HG02885 (cell line): ENCODE data around the gene DTX3.
"Not testable (repeated sequence)": the region's sequence is repeated elsewhere in the genome, so short reads cannot be mapped to it uniquely, and the experiment has no call there.

Experiments used
- ATAC-seq: cut with Tn5 transposase; IDR thresholded peaks from one replicate; pipeline ENCODE4 v1.9.1; 2021; ENCODE audit warnings: mild to moderate bottlenecking; ENCODE audit not compliant: unreplicated experiment, poor library complexity

The DTX3 gene, protein sequence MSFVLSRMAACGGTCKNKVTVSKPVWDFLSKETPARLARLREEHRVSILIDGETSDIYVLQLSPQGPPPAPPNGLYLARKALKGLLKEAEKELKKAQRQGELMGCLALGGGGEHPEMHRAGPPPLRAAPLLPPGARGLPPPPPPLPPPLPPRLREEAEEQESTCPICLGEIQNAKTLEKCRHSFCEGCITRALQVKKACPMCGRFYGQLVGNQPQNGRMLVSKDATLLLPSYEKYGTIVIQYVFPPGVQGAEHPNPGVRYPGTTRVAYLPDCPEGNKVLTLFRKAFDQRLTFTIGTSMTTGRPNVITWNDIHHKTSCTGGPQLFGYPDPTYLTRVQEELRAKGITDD

DNA sequence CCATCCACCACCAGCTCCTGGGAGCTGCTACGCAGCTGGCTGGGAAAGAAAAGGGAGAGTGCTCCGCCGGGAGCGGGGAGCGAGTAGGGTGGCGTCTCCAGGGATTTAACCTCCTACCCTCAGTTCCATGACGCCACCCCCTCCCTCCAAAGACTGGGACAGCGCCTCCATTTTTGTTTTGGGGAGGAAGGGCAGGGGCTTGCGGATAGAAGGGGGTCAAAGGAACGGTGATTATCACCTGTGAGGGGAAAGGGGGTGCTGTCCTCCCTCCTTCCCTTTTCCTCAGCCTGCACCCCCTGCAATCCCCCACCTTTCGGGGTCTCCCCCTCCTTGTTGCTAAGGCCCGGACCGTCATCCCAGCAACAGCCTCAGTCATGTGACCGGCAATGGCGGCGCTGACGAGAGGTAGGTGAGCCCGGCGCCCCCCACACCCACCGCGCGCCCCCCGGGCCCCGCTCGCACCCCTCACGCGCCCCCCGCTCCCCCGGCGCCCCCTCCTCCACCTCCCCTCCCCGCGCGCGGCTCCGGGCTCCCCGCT, at the start of gene DTX3:
Gene DTX3, plus strand, starts transcription at position 371 of the 538 bp plus-strand sequence. CDS start 1,694 bp downstream, outside the sequence.
- peak; percentile 69 for ATAC-seq

DNA sequence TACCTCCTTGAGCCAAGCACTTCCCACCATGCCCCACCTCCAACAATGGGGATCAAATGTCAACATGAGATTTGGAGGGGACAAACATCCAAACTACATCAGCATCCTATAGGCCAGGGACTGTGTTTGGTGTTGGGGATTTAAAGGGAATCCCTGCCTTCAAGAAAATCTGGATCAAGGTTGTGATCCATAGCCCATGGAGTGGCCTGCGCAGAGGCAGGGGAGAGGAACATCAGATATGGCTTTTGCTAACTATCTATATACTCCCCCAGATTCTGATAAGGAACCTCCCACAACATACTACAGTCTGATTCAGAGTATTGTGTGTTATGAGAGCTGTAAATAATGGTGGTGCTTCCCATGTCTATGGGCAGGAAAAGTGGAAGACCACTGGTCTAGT, 49.7 kb upstream of the DTX3 start:
- ATAC-seq = no peak

GRCh38 chr12:57558864-57559263, 45.8 kb upstream of the DTX3 start:
- ATAC-seq = no peak

DNA sequence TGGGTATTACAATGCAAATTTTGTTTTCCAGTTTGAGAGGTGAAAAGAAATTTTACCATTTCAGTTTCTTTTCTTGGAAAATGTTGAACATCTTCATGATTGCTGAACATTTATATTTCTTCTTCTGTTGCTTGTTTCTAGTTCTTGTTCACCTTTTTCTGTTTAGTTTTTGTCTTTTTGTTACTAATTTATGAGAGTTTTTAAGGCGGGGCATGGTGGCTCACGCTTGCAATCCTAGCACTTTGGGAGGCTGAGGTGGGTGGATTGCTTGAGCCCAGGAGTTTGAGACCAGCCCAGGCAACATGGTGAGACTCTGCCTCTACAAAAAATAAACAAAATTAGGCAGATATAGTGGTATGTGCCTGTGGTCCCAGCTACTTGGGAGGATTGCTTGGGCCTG, 44.1 kb upstream of the DTX3 start:
- ATAC-seq = no peak

DNA sequence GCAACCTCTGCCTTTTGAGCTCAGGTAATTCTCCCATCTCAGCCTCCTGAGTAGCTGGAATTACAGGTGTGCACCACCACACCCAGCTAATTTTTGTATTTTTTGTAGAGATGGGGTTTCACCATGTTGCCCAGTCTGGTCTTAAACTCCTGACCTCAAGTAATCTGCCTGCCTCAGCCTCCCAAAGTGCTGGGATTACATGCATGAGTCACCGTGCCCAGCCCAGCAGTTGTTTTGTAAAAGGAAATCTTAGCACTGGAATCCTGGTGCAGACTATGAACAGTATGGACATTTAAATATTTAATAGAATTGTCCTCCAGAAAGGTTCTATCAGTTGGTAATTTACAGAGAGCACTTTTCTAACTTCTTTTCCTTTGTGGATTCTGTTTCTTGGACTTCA, 43.5 kb upstream of the DTX3 start:
- not testable (repeated sequence) for ATAC-seq

DNA sequence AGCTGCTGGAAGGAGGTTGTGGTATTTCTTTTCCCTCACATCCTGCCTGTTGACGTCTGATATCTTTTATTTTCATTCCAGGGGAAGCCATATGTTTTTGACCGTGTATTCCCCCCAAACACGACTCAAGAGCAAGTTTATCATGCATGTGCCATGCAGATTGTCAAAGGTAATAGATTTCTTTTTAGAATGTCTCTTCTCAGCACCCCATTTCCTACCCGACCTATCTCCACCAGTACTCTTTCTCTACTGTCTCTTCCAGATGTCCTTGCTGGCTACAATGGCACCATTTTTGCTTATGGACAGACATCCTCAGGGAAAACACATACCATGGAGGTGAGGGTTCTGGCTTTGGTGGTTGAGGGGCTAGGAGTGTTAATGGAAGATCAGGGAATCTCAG, 41.3 kb upstream of the DTX3 start:
- no peak for ATAC-seq

DNA sequence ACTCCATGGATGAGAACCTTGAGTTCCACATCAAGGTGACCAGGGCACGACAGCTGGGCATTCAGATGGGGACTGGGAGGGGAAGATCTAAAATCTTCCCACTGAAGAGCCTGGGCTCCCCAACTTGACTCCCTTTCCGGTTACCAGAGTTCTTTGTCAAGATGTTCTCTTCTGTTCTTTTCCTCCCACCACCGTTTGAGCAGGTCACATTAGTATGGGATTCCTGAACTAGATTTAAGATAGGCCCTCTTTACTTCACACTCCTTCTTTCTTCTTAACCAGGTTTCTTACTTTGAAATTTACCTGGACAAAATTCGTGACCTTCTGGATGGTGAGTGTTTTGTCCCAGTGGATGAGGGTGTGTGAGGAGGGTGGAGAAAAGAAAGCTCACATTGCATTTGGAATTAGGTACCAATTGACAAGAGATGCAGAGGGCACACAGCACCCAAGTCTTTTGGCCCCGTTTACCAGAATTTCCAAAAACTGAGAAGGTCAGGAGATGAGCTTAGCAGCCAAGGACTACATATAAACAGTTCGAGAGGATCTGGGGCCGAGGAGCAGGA, 40.4 kb upstream of the DTX3 start:
- no peak for ATAC-seq

DNA sequence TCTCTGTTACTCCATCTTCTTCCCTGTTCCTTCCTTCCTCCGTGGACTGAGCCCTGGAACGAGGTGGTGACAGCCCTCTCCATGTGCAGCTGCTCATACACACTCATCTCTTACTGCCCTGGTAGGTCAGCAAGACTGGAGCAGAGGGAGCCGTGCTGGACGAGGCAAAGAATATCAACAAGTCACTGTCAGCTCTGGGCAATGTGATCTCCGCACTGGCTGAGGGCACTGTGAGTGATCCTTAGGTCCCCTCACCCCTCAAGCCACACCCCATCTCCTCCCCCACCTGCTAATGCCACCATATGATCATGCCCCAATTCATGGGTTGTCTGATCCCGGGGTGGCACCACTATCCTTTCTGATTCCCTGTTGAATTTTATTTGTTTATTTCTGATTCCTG, 35.8 kb upstream of the DTX3 start:
- ATAC-seq = no peak

DNA sequence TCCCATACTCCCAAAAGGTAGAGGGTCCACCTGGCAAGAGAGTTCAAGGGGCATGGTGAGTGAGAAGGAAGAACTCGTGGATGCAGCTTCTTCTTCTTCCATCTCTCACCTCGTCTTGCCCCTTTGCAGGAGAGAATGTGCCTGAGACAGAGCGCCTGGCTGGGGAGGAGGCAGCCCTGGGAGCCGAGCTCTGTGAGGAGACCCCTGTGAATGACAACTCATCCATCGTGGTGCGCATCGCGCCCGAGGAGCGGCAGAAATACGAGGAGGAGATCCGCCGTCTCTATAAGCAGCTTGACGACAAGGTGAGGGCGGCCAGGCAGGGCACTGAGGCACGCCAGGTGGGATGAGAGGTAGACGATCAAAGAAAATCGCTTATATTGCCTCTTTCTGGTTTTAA, 34.8 kb upstream of the DTX3 start:
- ATAC-seq = no peak

DNA sequence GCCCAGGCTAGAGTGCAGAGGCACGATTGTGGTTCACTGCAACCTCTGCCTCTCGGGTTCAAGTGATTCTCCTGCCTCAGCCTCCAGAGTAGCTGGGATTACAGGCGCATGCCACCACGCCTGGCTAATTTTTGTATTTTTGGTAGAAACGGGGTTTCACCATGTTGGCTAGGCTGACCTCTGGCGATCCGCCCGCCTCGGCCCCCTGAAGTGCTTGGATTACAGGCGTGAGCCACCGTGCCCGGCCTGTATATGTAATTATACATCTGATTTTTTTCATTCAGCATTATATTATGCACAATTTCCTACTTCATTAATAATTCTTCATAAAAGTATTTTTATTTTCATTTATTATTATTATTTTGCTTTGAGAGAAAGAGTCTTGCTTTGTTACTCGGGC, 34.2 kb upstream of the DTX3 start:
- ATAC-seq = not testable (repeated sequence)

GRCh38 chr12:57571926-57572762, 32.5 kb upstream of the DTX3 start:
- no peak for ATAC-seq

DNA sequence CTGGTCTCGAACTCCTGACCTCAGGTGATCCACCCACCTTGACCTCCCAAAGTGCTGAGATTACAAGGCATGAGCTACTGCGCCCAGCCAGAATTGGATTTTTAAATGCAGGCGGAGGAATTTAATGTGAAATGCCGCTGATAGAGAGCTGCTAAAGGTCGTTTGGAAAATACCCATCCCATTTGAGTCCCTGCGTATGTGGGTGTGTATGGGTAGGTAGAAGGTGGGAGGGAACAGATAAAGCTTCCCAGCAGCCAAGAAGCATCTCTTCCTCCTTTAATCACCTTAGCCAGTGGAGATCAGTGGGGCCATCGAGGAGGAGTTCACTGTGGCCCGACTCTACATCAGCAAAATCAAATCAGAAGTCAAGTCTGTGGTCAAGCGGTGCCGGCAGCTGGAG, 29.8 kb upstream of the DTX3 start:
- ATAC-seq = no peak

DNA sequence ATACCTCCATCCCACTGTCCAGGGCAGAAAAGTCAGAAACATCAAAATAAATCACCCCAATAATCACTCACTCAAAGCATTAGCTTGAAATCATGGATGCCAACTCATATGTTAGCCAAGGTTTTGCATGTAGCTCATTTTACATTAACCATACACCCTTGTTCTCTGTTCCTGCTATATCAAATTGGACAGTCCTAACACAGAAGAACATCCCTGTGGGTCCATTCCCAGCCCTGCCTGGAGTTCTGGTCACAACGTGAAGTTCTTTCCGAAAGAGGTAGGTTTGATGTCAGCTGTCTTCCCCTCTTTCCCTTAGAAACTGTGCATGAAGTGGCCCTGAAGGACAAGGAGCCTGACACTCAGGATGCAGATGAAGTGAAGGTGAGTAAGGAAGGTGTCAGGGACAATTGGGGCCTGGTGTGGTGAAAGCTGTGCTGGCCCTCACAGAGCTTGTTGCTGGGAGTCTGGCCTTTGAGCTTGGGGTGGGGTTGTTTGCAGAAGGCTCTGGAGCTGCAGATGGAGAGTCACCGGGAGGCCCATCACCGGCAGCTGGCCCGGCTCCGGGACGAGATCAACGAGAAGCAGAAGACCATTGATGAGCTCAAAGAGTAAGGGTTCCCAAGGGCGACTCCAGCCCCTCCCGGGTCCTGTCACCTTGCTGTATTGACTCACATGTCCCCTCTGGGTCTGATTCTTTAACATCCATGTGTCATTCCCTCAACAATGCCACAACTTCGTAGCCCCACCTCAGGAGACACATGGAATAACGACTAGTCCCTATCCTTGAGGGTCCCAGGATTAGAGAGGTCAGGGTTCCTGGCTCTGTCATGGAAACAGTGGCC, 28.6 kb upstream of the DTX3 start:
- no peak for ATAC-seq

GRCh38 chr12:57576613-57577160, 27.9 kb upstream of the DTX3 start:
- ATAC-seq = no peak

- no peak for ATAC-seq
Measured at GRCh38 chr12:57577981-57578758, 26.5 kb upstream of the DTX3 start.

DNA sequence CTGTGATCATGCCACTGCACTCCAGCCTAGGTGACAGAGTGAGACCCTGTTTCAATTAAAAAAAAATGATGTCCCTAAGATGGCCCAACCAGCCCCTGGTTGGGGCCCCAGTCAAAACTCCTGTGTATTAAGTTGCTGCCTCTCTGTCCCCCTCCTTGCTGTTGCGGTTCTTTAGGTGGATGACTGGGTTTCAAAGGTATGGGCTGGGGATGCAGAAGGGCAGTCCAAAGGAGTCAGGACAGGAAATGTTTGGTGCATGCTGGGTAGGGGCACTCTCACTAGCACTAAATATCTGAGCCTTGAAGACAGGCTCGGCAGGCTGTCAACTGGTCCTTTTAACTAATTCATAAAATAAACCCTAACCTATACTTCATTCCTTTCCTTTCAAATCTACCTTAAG, 25.6 kb upstream of the DTX3 start:
- no peak for ATAC-seq

DNA sequence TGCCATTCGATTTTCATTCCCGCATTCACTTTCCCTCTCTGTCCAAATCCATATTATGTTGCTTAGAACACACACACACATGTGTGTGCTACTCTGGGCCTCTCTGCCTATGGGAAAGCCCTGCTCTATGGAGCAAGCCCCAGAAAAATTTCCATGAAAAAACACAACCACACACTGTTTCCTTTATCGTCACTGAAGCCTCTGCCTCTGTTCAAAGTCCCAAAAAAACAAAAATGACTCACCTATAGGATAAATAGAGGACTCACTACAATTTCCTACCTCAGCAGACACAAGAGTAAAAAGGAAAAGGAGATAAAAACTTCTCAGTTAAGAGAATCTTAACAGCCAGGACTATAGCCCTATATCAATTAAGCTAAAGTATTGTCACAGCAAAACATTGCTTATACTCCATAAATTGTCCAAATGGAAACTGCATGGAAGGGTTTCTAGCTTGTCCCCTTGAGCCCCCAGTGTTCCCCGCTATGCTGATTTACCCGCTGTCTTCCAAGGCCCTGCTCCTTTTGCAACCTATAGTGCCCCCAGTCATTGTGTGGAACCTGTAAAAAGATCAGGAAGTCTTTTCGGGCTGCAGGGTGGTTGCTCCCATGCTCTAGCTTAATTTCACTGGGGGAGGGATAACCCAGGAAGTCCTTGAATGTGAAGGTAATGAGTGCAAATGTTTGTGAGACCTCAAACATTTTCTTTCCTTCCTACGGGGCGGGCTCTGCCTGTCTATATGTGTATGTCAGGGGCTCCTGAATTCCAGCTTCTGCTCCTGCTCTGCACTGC, 24.8 kb upstream of the DTX3 start:
- no peak for ATAC-seq

DNA sequence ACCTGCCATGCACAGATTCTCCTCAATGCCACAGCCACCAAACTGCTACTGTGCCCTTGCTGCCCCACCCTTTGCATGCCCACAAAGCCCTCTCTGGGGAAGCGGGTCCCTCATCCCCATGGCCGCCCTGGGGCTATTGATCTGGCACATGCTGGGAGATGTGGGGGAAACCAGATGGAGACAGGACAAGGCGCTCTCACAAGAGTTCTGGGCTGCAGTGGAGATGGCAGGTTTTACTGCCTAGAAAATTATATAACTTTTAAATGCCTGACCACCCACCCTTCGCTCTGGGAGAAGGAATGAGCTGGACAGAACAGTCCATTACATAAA, 24.2 kb upstream of the DTX3 start:
- no peak for ATAC-seq

- ATAC-seq = no peak
Measured at GRCh38 chr12:57581802-57582201, 22.8 kb upstream of the DTX3 start.
